Uterus (tissue), 2 donors: ENCODE measurements around the gene ITPR2.

Experiments used
- CTCF ChIP-seq, 4 experiments: fragments of 200-600 bp in 2 of 4; fragments of 450-650 bp in 2 of 4; sonication (generic) in 2 of 4; IDR thresholded peaks; one replicate each; pipeline ENCODE4 v1.5.1; 2016 to 2019; ENCODE audit warnings: antibody characterized with exemption in 4 of 4, mild to moderate bottlenecking in 2 of 4, moderate library complexity in 1 of 4
- POLR2A ChIP-seq, 2 donors: fragments of 450-650 bp; IDR thresholded peaks; one replicate each; pipeline ENCODE4 v1.6.1; 2016; ENCODE audit warnings: antibody characterized with exemption in 2 of 2, mild to moderate bottlenecking in 1 of 2, moderate library complexity in 1 of 2

DNA sequence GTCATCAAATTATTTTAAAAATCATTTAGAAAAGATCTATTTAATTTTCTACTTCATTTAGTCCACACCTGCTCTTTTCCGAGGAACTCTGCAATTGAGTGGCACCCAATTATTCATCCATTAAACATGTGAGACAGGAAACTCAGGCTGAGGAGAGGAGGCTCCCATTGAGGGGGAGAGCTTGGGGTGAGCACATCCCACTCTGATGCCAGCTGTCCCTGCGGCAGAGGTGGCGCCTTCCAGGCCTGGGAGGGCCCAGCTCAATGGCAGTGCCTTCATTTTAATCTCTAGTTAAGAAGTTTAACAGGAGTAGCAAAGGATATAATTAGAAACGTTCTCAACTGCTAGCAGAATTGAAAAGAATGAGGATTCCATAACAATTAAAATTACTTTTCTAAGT is 92.0 kb downstream of the ITPR2 start:
- no peak for TF ChIP-seq CTCF (IDR thresholded peaks at IDR 0.05)
- no peak for TF ChIP-seq POLR2A (IDR thresholded peaks at IDR 0.05)
